HG03066 (cell line): ENCODE measurements around the gene HOXD11.

ENCODE experiments used
- ATAC-seq: cut with Tn5 transposase; IDR thresholded peaks from one replicate; pipeline ENCODE4 v1.9.1; 2021; ENCODE audit warnings: low read depth; ENCODE audit not compliant: unreplicated experiment

The HOXD11 gene

DNA sequence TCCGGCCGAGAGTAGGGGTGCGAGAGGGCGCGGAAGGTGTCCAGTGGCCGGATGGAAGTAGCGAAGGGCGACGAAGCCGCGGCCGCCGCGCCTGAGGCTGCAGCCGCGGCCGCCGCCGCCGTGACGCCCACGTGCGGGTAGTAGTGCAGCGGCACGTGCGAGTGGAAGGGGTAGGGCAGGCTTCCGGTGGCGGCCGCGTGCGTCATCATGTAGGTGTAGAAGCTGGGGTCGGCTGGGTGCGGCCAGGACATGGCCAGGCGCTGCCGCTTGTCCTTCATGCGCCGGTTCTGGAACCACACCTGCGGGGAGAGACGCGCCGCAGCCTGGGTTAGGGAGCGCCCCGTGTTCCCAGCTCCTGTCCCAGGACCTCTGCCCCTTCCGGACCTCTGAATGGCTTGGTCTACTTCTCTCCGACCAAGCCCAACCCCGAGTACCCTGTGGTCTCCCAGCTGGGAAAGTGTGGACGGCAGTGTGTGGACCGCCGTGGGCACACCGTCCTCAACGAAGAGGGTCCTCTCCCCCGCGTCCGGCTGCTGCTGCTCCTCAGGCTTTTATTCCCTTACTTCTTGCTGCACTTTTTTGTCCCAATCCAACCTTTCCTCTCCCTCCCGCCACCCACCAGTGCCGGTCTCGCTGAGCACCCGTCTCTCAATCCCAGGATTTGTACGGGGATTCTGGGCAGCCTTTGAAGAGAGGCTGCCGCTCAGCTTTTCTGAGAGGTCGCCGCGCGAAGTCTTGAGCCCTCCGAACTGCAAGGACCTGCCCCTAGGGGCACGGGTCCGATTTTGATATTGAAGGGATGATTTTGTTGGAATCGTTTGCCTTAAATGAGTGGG is 26.3 kb upstream of the HOXD11 start:
- no peak for ATAC-seq

DNA sequence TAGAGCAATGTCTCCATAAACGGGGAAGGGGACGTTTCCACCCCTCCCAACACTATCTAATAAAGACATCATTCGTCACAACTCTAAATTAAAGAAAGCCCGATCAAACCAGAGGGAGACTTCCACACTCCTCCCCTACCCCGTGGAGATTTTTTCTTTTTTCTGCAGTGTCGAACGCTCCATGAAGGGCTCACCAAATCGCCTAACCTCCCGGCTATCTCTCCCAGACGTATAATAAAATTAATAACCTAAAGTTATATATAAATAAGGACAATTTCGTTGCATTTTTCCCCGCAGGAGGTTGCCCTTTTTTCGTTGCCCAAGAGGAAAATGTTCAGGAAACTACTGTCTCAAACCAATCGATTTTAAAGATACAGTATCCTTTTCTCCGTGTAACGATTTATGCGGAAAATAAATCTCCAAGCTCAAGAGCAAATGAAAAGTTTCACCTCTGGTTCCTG is 25.7 kb upstream of the HOXD11 start:
- ATAC-seq: no peak

DNA sequence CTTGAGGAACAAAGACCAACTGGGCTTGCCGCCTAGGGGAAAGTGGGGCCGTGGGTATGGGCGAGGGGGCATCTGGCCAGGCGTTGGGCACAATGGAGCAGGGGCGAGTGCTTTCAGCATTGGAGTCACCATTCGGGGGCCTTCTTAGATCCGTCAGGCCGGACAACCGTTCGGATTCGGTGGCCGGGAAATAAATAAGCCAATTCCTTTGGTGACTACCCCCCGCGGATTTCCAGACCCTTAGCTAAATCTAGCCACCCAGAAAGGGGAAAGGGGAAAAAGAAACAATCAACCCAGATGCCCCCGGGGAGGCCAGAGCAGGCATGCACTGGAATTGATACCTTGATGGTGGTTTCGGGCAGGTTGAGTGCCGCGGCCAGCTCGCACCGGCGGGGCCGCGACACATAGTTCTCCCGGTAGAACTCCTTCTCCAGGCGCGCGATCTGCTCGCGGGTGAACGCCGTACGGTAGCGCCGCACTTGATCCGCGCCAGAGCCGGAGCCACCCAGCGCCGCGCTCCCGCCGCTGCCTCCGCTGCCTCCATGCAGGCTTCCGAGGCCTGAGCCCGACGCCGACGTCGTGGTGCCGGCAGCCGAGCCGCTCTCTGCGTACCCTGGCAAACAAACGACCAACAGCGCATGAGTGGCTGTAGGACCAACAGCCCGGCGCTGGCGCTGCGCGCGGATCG is 25.1 kb upstream of the HOXD11 start:
- no peak for ATAC-seq

DNA sequence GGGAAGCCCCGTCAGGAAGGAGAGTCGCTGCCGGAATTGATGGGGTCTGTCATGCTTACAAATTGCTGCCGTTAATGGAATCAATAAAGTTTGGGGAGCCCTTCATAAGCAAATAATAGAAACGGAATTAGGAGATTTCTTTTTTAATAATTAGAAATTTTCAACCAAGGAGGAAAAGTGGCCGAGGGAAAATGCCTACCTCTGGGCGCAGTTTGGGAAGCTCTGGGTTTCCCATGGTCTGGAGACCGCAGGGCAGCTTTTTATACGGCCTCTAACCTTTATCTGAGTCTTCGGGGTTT is 24.6 kb upstream of the HOXD11 start:
- no peak for ATAC-seq

DNA sequence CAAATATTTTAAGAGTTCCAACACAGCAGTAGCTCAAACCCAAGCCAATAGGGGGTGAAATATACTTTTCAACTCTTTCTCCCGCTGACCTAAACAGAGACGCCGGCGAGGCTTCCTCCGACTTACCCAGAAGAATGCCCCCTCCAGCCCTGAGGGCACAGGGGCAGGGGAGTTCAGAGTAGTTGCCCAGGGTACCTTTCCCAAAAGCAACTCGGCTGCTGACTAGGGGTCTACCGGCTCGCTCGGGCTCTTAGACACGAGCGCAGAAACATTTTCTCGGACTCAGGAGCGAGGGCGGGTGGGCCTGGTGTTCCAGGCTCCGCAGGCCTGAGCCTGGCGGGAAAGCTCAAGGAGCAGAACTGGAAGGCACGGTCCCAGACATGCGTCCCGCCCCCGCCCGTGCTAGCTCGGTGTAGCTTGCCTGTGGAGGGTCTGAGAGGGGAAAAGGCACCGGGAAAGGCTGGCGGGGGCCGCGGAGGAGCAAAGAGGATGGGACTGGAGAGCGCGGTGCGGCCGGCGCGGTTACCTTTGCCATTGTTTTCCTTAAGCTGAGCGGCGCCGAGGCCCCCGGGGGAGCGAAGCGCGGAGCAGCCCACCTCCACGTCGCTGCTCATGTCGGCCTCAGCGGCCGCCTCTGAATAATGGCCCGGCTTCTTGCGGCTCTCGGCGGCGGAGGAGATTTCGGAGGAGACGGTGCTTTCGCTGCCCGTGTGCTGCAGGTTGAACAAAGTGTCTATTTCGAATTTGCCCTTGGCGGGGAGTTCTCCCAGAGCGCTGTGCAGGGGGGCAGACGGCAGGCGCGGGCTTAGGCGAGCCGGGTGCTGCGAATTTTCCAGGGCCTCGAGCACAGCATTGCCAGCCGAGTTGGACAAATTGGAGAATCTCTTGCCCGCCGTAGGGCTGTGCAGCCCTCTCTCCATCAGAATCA is 24.0 kb upstream of the HOXD11 start:
- no peak for ATAC-seq

DNA sequence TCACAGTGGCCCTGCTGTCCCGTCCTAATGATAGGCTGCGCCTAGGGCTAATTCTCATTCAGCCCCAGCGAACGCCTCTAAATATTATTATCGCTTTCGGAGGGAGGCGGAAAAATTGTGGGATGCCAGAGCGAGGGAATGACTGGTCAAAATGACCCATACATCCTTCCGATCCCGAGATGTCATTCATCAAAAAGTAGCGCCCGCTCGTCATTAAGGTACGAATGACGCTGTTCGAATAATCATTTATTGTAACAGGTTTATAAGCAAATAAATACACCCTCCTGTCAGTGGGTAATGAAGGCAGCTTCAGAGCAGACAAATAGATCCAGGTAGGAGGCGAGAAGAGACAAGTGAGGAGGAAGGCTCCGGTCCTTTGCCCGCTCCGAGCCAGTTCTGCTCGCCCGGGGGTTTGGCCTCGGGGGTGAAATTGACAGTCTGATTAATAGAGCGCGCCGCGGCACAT is 23.3 kb upstream of the HOXD11 start, which contains the start of gene EVX2:
TSS of gene EVX2 (minus strand) at position 167 of the 466 bp plus-strand sequence. CDS start 186 bp downstream, outside the sequence.
- no peak for ATAC-seq

DNA sequence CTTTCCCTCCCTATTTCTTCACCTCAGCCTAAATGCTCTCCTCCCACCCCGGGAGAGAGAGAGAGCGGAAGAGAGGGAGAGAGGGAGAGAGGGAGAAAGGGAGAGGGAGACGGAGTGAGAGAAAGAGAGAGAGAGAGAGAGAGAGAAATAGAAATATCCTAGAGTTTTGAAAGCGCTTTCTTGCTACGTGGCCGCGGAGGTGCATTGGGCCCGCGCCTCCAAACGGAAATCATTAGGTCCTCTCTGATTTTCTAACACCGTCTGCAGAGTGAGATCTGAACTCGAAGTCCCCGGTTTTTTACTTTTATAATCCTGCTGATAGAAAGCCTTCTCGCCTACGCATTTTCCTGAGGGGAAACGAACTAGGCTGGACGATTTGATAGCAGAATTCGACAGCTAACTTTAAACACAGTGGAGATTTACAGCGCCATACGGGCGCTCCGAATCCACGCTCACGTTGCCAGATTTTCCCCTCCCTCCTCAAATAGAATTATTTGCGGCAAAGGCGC is 22.4 kb upstream of the HOXD11 start:
- no peak for ATAC-seq

DNA sequence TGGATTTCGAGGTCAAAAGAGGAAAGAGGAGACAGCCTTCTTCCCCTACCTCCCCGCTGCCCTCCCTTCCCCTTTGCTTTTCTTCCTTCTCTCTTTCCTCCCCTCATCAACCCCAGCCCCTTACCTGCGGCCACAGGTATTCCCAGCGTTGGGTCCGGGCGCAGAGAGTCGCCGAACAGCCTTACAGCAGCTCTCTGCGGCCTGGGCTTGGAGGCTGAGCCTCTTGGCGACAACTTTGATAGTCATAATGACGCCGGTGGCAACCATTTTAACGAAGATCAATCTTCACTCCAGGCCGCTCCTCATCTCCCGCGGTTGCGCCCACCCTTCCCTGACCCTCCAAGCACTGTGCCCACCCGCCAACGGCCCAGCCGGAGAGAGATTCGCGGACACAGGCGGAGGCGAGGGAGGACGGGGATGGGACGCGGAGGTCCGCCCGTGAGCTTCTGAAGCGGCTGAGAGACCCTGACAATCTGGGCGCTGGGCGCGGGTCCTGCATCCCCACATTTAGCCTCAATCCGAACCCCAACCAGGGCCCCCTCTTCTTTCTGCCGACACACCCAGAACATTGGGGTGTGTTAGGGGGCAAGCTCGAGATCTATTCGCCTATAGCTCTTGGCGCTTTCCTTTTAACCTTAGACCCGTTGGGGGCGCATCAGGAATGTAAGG is 21.8 kb upstream of the HOXD11 start:
- ATAC-seq: no peak

DNA sequence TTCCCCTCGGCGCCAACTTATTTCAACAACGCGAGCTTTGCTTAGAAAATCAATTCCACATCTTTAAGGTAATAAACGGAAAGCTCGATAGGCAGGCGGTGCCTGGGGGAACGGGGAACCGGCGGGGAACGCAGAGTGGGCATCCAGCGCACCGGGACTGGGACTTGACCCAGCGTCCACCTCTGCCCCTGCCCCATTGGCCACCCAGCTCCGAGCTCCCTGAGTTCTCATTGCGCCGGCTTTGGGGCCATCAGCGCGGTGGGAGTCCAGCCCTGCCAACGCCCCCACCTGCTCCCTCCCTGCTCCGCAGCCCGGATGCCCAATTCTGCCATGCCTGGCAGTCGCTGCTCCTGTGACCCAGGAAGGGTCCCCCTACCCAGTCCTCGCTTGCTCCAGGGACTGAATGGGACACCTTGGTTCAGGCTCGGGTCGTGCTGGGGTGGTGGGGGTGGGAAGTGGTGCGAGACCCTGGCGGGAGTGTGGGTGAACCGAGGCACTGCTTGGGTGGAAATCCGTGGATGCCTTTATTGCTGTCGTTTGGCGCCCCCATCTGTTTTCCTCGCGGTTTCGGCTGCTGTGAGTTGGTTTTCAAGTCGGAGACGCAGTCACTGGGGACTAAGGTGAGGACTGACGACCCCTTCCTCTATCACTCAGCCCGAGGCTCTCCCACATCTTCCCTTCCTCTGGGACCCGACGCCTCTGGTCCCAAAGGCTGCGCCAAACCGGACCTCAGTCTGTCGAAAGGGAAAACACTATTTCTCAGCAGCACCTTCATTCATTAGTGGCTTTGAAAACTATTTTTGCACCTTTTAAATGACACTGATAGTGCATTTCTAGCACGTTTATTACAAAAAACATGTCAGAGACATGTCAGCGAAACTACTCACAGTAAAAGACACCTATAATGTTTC is 21.0 kb upstream of the HOXD11 start:
- ATAC-seq: no peak

DNA sequence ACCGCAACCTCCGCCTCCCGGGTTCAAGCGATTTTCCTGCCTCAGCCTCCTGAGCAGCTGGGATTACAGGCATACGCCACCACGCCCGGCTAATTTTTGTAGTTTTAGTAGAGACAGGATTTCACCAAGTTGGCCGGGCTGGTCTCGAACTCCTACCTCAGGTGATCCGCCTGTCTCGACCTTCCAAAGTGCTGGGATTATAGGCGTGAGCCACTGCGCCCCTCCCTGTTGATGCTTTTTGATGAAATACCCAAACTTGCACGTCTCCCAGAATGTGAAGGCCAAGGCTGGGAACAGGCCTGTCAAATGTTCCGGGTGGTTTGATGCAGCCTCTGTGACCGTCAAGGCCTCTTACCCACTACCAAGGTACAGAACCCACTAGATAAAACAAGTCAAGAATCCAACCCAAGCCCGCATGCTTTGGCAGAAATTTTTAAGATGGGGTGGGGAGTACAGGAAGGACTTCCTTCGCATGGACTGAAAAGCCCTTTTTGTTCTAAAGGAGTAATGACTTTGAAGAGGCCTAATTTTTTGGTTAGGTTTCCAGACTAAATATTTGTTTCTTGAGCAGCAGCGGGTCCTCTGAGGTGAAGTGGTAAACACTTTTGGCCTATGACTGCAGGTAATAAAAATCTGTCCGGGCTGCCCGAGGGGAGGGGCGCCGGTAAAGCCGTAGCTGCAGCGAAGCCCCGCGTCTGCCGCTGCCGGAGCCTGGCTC is 19.6 kb upstream of the HOXD11 start:
- no peak for ATAC-seq

DNA sequence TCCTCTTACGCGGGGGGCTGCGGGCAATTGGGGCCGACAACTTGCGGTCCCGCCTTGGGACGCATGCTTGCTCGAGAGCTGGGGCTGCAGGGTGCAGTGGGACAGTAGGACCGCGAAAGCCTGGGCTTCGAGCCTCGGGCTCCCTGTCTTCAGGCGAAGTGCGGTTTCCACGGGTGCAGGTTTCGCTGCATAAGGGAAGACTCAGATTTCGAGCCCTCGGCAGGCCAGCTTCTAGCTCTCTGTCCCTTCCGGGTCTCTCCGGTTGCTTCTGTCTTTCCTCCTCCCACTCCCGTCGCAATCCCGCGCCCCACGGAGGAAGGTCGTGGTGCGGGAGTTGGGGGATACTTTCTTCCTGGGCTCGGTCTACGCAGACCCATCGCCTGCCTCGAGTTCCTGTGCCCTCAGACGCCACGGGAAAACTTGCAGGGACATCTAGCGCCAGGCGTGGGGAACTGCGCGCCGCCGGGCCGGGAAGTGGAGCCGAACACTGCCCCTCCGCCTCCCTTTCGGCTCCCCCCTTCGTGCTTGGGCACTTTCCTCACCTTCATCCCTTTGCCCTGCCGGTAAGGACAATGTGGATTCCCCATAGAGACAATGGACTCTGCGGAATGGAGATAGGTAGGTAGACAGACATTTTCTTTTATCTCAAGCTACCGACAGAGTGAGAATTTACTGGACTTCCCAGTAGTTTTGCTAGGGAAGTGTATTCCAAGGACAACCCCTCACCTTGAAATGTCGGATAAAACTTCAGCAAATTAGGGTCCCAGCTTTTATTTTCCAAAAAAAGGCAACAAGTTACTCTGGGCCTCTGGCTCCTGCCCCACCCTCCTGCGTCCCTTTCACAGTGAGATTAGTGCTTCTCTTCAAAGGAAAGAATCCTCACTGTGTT is 18.8 kb upstream of the HOXD11 start:
- no peak for ATAC-seq

DNA sequence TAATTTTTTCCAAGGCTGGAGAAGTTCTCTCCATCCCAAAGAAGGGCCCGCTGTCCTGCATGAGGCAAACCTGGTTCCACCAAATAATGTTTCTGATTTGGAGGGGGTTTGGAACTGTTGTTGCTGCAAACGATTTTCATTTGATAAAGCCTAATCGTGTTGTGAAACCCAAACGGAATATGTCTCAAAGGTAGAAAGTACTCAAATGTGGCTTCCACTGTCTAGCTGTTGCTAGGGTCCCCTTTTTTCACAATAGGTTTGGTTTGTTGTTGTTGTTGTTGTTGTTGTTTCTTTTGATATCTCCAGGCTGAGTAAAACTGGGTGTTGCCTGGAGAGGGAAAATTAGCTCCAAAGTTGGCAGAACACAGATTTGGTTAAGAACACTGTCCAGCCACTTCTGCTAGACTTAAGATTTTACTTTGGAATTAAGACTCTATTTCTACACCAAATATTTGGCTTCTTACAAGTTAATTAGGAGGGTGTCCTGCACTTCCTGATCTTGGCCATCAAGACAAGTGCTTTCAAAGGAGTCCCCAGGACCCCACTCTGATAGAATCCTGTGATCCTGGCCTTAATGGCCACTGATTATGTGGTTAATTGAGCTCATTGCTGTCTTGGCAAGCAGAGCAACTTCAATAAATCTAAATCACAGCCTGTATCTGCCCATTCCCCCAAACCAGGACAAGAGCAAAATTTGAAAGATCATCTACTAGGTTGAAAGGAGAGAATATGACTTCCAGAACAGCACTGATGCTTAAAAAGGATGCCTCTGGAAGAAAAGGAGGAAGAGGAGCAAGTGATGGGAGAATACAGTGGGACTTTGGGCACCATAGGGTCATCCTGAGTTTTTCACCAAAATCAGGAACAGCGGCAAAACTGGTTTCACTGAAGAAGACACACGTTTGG is 17.9 kb upstream of the HOXD11 start:
- no peak for ATAC-seq

DNA sequence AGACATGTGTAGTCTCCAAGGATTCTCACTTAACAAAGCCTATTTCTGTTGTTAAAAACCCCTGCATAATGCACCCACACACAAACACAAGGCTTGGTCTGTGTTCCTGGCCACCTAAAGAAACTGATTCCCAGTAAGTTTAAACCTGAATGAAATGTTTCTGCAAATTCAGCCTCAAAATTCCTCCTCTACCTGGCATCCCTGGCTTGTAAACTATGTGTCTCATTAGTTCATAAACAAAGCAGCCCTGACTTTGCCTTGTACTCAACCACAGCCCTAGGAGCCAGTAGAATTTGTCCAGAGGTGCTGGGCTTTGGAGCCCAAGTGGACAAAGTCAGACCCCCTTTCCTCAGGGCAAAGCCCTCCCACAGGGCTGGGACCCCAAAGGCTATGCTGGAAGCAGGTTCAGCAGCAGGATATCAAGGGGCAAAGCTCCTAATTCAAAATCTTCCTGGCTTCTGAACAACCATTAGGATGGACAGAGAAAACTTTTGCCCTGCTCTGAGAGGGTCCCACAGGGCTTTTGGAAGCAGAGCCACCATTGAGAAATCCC is 17.2 kb upstream of the HOXD11 start:
- ATAC-seq: no peak

DNA sequence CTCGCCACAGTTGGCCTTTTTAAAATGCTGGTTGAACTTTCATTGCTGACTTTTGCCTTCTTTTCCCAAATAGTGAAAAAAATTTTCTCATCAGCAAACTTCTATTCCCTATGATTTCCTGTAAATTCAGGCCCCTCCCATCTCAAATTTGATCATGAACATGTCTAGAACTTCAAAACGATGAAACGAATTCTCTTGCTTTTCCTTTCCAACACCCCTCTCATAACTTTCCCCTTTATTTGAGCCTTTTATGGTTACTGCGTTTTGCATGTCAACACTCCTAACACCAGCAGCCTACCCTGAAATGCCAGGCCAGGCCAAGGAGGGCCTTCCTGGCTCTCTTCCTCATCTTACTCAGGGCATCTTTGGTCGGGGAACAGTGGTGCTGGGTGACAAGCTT is 16.2 kb upstream of the HOXD11 start:
- no peak for ATAC-seq

DNA sequence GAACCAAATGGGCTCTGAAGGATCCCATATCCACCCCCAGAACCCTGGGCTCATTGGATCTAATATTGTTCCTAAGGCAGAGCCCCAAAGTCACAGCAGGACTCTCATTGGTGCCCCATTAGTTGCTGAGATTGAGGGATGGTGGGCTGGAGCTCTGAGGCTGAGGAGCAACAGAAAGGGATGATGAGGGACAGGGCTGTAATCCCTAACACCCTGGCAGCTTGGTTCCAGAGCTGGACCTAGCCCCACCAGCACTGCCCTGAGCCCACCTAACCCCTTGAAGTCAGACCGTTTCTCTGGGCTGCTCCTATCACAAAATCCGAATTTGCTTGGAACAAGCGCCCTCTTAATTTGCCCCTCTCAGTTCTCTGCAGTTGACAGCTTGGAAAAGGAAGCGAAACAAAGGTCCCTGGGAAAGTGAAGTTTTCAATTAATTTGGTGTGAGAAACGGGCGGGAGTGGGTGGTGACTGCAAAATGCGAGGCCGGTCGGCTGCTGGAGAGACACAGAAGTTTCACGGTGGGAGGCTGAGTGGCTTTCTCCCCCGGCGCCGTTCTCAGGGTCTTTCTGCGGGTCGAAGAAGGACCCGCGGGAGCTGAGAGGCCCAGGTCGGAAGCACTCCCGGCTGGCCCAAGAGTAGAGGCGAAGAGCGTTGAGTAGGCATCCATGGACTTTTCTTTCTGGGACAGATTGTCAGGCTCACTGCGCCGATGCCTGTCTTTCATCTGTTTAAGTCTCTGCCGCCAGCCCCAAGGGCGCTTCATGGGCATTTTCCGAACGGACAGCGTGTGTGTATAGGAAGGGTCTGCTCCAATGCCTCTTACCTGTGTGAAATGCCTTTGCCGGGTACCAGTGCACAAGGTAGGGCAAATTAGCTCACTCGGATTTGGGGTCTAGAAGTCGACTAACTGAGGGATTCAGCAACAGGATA is 15.5 kb upstream of the HOXD11 start:
- no peak for ATAC-seq
